SK-N-SH (cell line): ENCODE data around the gene C1QL4. TPM values are rescaled to one million over a fixed set of nuclear protein-coding genes. Genes with fewer than 3 reads are reported as not detected.

ENCODE experiments used
- CTCF ChIA-PET: fragments of 300-600, 350-600 bp; formaldehyde crosslinking; extraction: SDS; loops from one replicate; lab custom pipeline; 2021; lab: Yijun Ruan, JAX
- POLR2A ChIA-PET: fragments of 350-600 bp; sonication (Branson Sonifier 250); formaldehyde crosslinking; extraction: SDS; loops from one replicate; lab custom pipeline; 2020; ENCODE audit warnings: antibody characterized with exemption, inconsistent platforms; lab: Yijun Ruan, JAX
- DNase-seq: peaks from one replicate; pipeline ENCODE4 v3.0.0; 2012
- H2AFZ ChIP-seq: fragments of 200-600 bp; sonication (generic); 2 replicates; pipeline ENCODE4 v1.8.1; 2016; ENCODE audit warnings: antibody characterized with exemption, mild to moderate bottlenecking, low read depth
- H3F3A ChIP-seq: fragments of 200-600 bp; sonication (generic); replicated peaks from 2 replicates; pipeline ENCODE3; 2016; ENCODE audit warnings: antibody characterized with exemption, mild to moderate bottlenecking; ENCODE audit not compliant: insufficient read depth
- H3K27ac ChIP-seq, 2 experiments: fragments of 200-500 bp in 1 of 2; fragments of 200-600 bp in 1 of 2; sonication (Bioruptor generic) in 1 of 2; sonication (generic), shearing (Covaris generic) in 1 of 2; 2 replicates each; pipeline versions ENCODE4 v1.5.1 to v1.6.1; 2014 to 2016; ENCODE audit warnings: low read depth in 2 of 2, inconsistent platforms in 1 of 2, low read length in 1 of 2, mild to moderate bottlenecking in 1 of 2, mixed read lengths in 1 of 2
- H3K27me3 ChIP-seq: fragments of 200-600 bp; sonication (generic), shearing (Covaris generic); 2 replicates; pipeline ENCODE4 v1.6.1; 2016; ENCODE audit warnings: mixed run types; ENCODE audit not compliant: insufficient read depth
- H3K36me3 ChIP-seq, 2 experiments: fragments of 200-500 bp in 1 of 2; fragments of 200-600 bp in 1 of 2; sonication (Bioruptor generic) in 1 of 2; sonication (generic) in 1 of 2; replicated peaks in 1 of 2; 2 replicates each; pipeline versions ENCODE3 to v1.5.1; 2014 to 2016; ENCODE audit warnings: low read length in 1 of 2, mild to moderate bottlenecking in 1 of 2; ENCODE audit not compliant: insufficient read depth in 2 of 2, control insufficient read depth in 1 of 2
- H3K4me1 ChIP-seq, 2 experiments: fragments of 200-500 bp in 1 of 2; fragments of 200-600 bp in 1 of 2; sonication (Bioruptor generic) in 1 of 2; sonication (generic), shearing (Covaris generic) in 1 of 2; 2 replicates each; pipeline versions ENCODE4 v1.5.1 to v1.6.1; 2014 to 2016; ENCODE audit warnings: low read depth in 1 of 2, low read length in 1 of 2, mixed run types in 1 of 2; ENCODE audit not compliant: insufficient read depth in 2 of 2, control insufficient read depth in 1 of 2
- H3K4me2 ChIP-seq: fragments of 200-600 bp; sonication (generic), shearing (Covaris generic); 2 replicates; pipeline ENCODE4 v1.6.1; 2017; ENCODE audit warnings: mixed run types
- H3K4me3 ChIP-seq, 2 experiments: fragments of 200-500 bp in 1 of 2; fragments of 200-600 bp in 1 of 2; sonication (Bioruptor generic) in 1 of 2; sonication (generic), shearing (Covaris generic) in 1 of 2; 2 replicates each; pipeline versions ENCODE4 v1.5.1 to v1.8.1; 2014 to 2016; ENCODE audit warnings: low read depth in 2 of 2, inconsistent platforms in 1 of 2, low read length in 1 of 2, mild to moderate bottlenecking in 1 of 2, mixed read lengths in 1 of 2, moderate library complexity in 1 of 2
- H3K79me2 ChIP-seq: fragments of 200-600 bp; sonication (generic); 2 replicates; pipeline ENCODE4 v1.8.1; 2017; ENCODE audit warnings: mild to moderate bottlenecking; ENCODE audit not compliant: insufficient read depth
- H3K9ac ChIP-seq: fragments of 200-600 bp; sonication (generic); 2 replicates; pipeline ENCODE4 v1.6.1; 2017; ENCODE audit warnings: mixed run types
- H3K9me2 ChIP-seq: fragments of 200-600 bp; sonication (generic); 2 replicates; pipeline ENCODE4 v1.6.1; 2017; ENCODE audit warnings: mixed run types
- H3K9me3 ChIP-seq: fragments of 200-600 bp; sonication (generic); 2 replicates; pipeline ENCODE4 v1.6.1; 2017; ENCODE audit warnings: mixed run types, mild to moderate bottlenecking, moderate library complexity
- H4K20me1 ChIP-seq: fragments of 200-600 bp; sonication (generic); 2 replicates; pipeline ENCODE4 v1.6.1; 2017; ENCODE audit warnings: mild to moderate bottlenecking, mixed run types; ENCODE audit not compliant: insufficient read depth
- EP300 ChIP-seq, 2 experiments: IDR thresholded peaks; 2 replicates each; pipeline versions ENCODE4 v1.4.0 to v1.6.1; 2012; ENCODE audit warnings: borderline replicate concordance in 1 of 2, low read depth in 1 of 2, low read length in 1 of 2
- FOSL2 ChIP-seq: IDR thresholded peaks from 2 replicates; pipeline ENCODE4 v1.4.0; 2012; ENCODE audit warnings: low read depth, mild to moderate bottlenecking, moderate library complexity, borderline replicate concordance
- GATA2 ChIP-seq: sonication (generic); formaldehyde crosslinking; IDR thresholded peaks from 2 replicates; pipeline ENCODE4 v1.5.0; 2020; ENCODE audit warnings: mild to moderate bottlenecking, missing genetic modification reagents
- MXI1 ChIP-seq: IDR thresholded peaks from 2 replicates; pipeline ENCODE4 v1.6.1; 2012; ENCODE audit warnings: mild to moderate bottlenecking, low read depth, low read length, improper control_type of control experiment
- NFIC ChIP-seq: IDR thresholded peaks from 2 replicates; pipeline ENCODE4 v1.4.0; 2012; ENCODE audit warnings: borderline replicate concordance
- NRF1 ChIP-seq: IDR thresholded peaks from 2 replicates; pipeline ENCODE4 v1.6.1; 2012; ENCODE audit warnings: low read depth, mild to moderate bottlenecking, low read length
- RCOR1 ChIP-seq: fragments of 150-350 bp; IDR thresholded peaks from 2 replicates; pipeline ENCODE4 v1.6.1; 2017; ENCODE audit warnings: antibody characterized with exemption, low read length
- SIN3A ChIP-seq: IDR thresholded peaks from 2 replicates; pipeline ENCODE4 v1.6.1; 2012; ENCODE audit warnings: low read depth, mild to moderate bottlenecking, low read length, moderate library complexity, borderline replicate concordance
- TAF1 ChIP-seq: IDR thresholded peaks from 2 replicates; pipeline ENCODE4 v1.6.1; 2012; ENCODE audit warnings: low read depth, mild to moderate bottlenecking, low read length, moderate library complexity, borderline replicate concordance
- TEAD4 ChIP-seq: IDR thresholded peaks from 2 replicates; pipeline ENCODE4 v1.4.0; 2012; ENCODE audit warnings: mild to moderate bottlenecking, borderline replicate concordance; ENCODE audit not compliant: insufficient read depth
- YY1 ChIP-seq: IDR thresholded peaks from 2 replicates; pipeline ENCODE4 v1.4.0; 2012; ENCODE audit warnings: low read depth, mild to moderate bottlenecking
- WGBS: methylation state at CpG from one replicate; pipeline ENCODE4 v1.1.6; 2017; ENCODE audit warnings: low lambda C conversion rate; 5-methylcytosine and 5-hydroxymethylcytosine counted together
- polyA plus RNA-seq, 3 experiments: library from polyadenylated mRNA; depleted of rRNA; stranded (reverse); fragments of >200 nt; gene quantifications; 2 replicates each; pipeline ENCODE4 v1.2.3, GENCODE V29; 2012
- TF ChIP-seq, protein P1 (sequence below): IDR thresholded peaks from 2 replicates; pipeline ENCODE4 v1.4.0; 2012; ENCODE audit warnings: low read depth, borderline replicate concordance
- TF ChIP-seq, protein P2 (sequence below): IDR thresholded peaks from 2 replicates; pipeline ENCODE4 v1.6.1; 2012; ENCODE audit warnings: mild to moderate bottlenecking, low read depth, low read length, moderate library complexity
- TF ChIP-seq, protein P3 (sequence below): IDR thresholded peaks from 2 replicates; pipeline ENCODE4 v1.4.0; 2012; ENCODE audit warnings: low read depth, borderline replicate concordance

Gene C1QL4
- polyA plus RNA-seq, 1 of the 3 experiments (the other 2 are of a cell fraction): 14.6 TPM

DNA sequence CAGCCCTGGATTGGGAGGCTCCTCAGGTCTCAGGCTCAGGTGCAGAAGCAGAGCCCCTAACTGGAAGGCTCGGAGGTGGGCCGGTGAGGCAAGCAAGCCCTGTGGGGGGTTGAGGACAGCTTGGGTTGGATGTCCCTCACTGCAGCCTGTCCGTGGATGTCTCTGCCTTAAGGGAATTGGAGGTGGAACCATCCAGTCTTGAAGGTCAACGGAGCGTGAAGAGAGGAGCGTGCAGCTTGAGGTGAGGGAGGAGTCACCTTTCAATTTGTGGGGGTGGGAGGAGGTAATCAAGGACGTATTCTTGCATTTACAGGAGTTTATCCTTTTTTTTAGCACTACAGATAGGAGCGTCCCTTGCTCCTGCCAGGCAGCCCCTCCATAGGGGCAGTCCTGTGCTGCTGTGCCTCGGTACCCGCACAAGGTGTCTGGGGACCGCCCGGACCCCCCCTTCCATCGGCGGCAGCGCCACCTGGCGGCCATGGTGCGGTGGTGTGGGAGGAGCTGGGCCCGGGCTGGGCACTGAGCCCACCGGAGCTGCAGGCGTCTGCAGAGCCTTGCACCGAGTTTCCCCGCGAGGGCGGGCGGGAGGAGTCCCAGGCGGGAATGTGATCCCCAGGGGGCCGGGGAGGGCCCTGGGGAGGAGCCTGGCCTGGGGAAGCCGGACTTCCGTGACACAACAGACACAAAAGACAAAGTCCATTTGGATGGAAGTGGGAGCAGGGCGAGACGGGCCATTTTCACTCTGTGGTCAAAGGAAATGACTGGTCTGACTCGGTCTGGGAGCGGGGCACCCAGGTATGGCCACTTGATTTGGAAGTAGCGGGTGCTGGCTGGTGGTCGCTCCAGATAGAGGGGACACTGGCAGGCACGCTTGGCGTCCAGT, 10.6 kb upstream of the C1QL4 start (continued):
- TF ChIP-seq NFIC (peak; percentile 67; the same call in 1 of the 2 replicates), SIN3A (no peak), TAF1 (peak; percentile 31; the same call in 1 of the 2 replicates), YY1 (no peak), GATA2 (CRISPR knock-in tag) (no peak)
- TF ChIP-seq, protein P1, sequence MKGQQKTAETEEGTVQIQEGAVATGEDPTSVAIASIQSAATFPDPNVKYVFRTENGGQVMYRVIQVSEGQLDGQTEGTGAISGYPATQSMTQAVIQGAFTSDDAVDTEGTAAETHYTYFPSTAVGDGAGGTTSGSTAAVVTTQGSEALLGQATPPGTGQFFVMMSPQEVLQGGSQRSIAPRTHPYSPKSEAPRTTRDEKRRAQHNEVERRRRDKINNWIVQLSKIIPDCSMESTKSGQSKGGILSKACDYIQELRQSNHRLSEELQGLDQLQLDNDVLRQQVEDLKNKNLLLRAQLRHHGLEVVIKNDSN: no peak
- TF ChIP-seq, protein P2, sequence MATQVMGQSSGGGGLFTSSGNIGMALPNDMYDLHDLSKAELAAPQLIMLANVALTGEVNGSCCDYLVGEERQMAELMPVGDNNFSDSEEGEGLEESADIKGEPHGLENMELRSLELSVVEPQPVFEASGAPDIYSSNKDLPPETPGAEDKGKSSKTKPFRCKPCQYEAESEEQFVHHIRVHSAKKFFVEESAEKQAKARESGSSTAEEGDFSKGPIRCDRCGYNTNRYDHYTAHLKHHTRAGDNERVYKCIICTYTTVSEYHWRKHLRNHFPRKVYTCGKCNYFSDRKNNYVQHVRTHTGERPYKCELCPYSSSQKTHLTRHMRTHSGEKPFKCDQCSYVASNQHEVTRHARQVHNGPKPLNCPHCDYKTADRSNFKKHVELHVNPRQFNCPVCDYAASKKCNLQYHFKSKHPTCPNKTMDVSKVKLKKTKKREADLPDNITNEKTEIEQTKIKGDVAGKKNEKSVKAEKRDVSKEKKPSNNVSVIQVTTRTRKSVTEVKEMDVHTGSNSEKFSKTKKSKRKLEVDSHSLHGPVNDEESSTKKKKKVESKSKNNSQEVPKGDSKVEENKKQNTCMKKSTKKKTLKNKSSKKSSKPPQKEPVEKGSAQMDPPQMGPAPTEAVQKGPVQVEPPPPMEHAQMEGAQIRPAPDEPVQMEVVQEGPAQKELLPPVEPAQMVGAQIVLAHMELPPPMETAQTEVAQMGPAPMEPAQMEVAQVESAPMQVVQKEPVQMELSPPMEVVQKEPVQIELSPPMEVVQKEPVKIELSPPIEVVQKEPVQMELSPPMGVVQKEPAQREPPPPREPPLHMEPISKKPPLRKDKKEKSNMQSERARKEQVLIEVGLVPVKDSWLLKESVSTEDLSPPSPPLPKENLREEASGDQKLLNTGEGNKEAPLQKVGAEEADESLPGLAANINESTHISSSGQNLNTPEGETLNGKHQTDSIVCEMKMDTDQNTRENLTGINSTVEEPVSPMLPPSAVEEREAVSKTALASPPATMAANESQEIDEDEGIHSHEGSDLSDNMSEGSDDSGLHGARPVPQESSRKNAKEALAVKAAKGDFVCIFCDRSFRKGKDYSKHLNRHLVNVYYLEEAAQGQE: no peak

DNA sequence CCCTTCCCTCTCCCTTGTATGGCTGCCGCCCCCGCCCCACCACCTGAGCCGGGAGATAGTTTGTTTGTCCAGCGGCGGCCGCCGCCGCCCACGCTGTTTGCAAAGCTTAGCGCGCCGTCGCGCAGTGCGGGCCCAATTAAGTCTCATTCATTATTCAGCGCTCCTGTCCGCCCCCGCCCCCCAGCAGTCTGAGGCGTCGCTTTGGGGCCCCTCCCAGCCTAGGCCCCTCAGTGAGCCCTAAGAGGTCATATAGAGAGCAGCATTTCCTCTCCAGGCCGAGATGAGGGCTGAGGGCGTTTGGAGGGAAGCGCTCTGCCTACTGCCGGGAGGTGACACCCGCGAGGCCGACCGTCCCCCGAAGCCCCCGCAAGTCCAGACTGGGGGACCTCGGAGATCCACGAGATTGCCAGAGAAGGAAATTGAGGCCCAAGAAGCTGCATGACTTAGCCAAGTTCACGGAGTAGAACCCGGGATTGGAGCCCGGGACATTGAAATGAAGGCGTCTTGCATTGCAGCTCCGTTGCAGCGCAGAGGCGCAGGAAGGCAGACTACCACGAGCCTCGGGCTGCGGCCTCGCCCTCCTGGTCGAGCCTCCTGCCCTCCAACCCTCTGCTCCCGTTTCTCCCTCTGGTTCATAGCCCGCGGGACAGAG, 9.8 kb upstream of the C1QL4 start, which contains the start of gene DNAJC22:
TSS of gene DNAJC22 (plus strand) at position 230 of the 652 bp plus-strand sequence. CDS start 1,985 bp downstream, outside the sequence.
- Histone ChIP-seq H3K36me3 (no peaks in the 10 kb centered on the region), H2AFZ (peak within 1 kb of the TSS; percentile 71; the same call in 1 of the 2 replicates), H3K9me3 (no peaks in the 10 kb centered on the region), H3K9me2 (no peaks in the 10 kb centered on the region), H3K9ac (no peak within 1 kb of the TSS), H4K20me1 (no peaks in the 10 kb centered on the region), H3K79me2 (no peaks in the 10 kb centered on the region), H3F3A (peaks cover 8% of the 10 kb centered on the region), H3K4me1 (peaks cover 15 to 38% of the 10 kb centered on the region in 2 experiments; a peak in 2 of 4 replicates), H3K27me3 (peaks cover 5% of the 10 kb centered on the region; the same call in 1 of the 2 replicates), H3K4me2 (peak within 1 kb of the TSS; percentile 58), H3K4me3 (peak within 1 kb of the TSS; percentile 27 to 54), H3K27ac (no peak within 1 kb of the TSS)
- no peak for TF ChIP-seq MXI1
- TF ChIP-seq, protein P1: no peak
- TF ChIP-seq EP300 (IDR thresholded peaks at IDR 0.05; ENCODE audit: borderline replicate concordance in 1 of 2, low read depth in 1 of 2, low read length in 1 of 2): no peak
- TF ChIP-seq NRF1: no peak
- TF ChIP-seq, protein P3, sequence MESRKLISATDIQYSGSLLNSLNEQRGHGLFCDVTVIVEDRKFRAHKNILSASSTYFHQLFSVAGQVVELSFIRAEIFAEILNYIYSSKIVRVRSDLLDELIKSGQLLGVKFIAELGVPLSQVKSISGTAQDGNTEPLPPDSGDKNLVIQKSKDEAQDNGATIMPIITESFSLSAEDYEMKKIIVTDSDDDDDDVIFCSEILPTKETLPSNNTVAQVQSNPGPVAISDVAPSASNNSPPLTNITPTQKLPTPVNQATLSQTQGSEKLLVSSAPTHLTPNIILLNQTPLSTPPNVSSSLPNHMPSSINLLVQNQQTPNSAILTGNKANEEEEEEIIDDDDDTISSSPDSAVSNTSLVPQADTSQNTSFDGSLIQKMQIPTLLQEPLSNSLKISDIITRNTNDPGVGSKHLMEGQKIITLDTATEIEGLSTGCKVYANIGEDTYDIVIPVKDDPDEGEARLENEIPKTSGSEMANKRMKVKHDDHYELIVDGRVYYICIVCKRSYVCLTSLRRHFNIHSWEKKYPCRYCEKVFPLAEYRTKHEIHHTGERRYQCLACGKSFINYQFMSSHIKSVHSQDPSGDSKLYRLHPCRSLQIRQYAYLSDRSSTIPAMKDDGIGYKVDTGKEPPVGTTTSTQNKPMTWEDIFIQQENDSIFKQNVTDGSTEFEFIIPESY: no peak
- no peak for TF ChIP-seq SIN3A
- no peak for TF ChIP-seq RCOR1
- TF ChIP-seq GATA2 (CRISPR knock-in tag): no peak
- TF ChIP-seq FOSL2: no peak
- TF ChIP-seq TEAD4: no peak
- ChIA-PET CTCF (interaction anchor here (0.6 to 10.6 kb wide), 58 partner anchors 10 to 1475 kb away, joined by 3 to 256 read pairs (median 5); partner anchors contain the start of genes C1QL4, KCNH3, MCRS1 and PRPF40B), POLR2A (interaction anchor here (0.9 to 1.5 kb wide), 4 partner anchors 10 to 216 kb away, joined by 3 to 7 read pairs (median 3); partner anchors contain the start of genes C1QL4 and TUBA1B)
- no peak for DNase-seq
- 18% methylated on average over 31 of the region's 47 CpGs for WGBS
